ENCODE measurements around the gene ZNF205. TPM values are rescaled to one million over a fixed set of nuclear protein-coding genes. Genes with fewer than 3 reads are reported as not detected.

The ZNF205 gene
- total and polyA plus RNA-seq, 2 experiments from 2014 or later, result 16.6 to 29.1 TPM

- Mint-ChIP-seq H3K4me3 (peak overlapping the region; percentile 84), H3K27ac (no peak overlapping the region), H3K27me3 (ENCODE audit: insufficient read depth, low read depth, poor library complexity) (peaks cover 46% of the 10 kb centered on the region), H3K36me3 (ENCODE audit: low read depth) (peaks cover 6% of the 10 kb centered on the region; the same call in 2 of the 3 replicates), H3K4me1 (peaks cover 2% of the 10 kb centered on the region; the same call in 1 of the 3 replicates), H3K9me3 (peaks cover 14% of the 10 kb centered on the region)
- no peaks in the 10 kb centered on the region for H3K9me2 ChIP-seq (ENCODE audit: insufficient read depth)
- H3K79me2 ChIP-seq (replicated peaks; ENCODE audit: insufficient read depth), result no peaks in the 10 kb centered on the region
- H4K20me1 ChIP-seq (replicated peaks; ENCODE audit: insufficient read depth), result no peaks in the 10 kb centered on the region
- TF ChIP-seq ZNF331 (CRISPR knock-in tag; IDR thresholded peaks at IDR 0.05; ENCODE audit: low read depth) (0 out of 2 replicates have a peak, but pooled peaks have one; percentile 18), JUNB (IDR thresholded peaks at IDR 0.05; ENCODE audit: unreplicated experiment) (no peak), NANOG (IDR thresholded peaks at IDR 0.05; ENCODE audit: borderline replicate concordance) (peak; percentile 32; the same call in 1 of the 2 replicates), CREB1 (CRISPR knock-in tag; IDR thresholded peaks at IDR 0.05; ENCODE audit: low read depth) (peak; percentile 53), ZNF114 (CRISPR knock-in tag; IDR thresholded peaks at IDR 0.05) (no peak), REST (IDR thresholded peaks at IDR 0.05; ENCODE audit: unreplicated experiment) (no peak)
- H3K4me1 ChIP-seq (ENCODE audit: insufficient read depth), result no peaks in the 10 kb centered on the region
- no peaks in the 10 kb centered on the region for H3K36me3 ChIP-seq (ENCODE audit: insufficient read depth)
- peak overlapping the region; percentile 80 for H2AFZ ChIP-seq
- peak overlapping the region; percentile 99 for H3K4me2 ChIP-seq
- H3K4me3 ChIP-seq, result peak overlapping the region; percentile 62
- DNase-seq (ENCODE audit: low spot score), result peak; percentile 92
- peaks cover 9% of the 10 kb centered on the region for H3K27me3 ChIP-seq (ENCODE audit: insufficient read depth)
- H3F3A ChIP-seq (replicated peaks; ENCODE audit: low read depth), result peaks cover 29% of the 10 kb centered on the region
- ATAC-seq, result peak; percentile 31
- no peak overlapping the region for H3K27ac ChIP-seq (ENCODE audit: low read depth)
Observed at GRCh38 chr16:3157229-3158025, 45.0 kb downstream of the ZNF205 start.

- H4K20me1 ChIP-seq (replicated peaks; ENCODE audit: insufficient read depth), result no peaks in the 10 kb centered on the region
- peak overlapping the region; percentile 80 for H2AFZ ChIP-seq
- Mint-ChIP-seq H3K4me3 (peak overlapping the region; percentile 84), H3K4me1 (peaks cover 2% of the 10 kb centered on the region; the same call in 1 of the 3 replicates), H3K9me3 (peaks cover 10% of the 10 kb centered on the region; the same call in 2 of the 3 replicates), H3K27me3 (ENCODE audit: insufficient read depth, low read depth, poor library complexity) (peaks cover 41% of the 10 kb centered on the region), H3K27ac (no peak overlapping the region), H3K36me3 (ENCODE audit: low read depth) (peaks cover 2% of the 10 kb centered on the region; the same call in 1 of the 3 replicates)
- H3K27me3 ChIP-seq (ENCODE audit: insufficient read depth), result peaks cover 9% of the 10 kb centered on the region
- H3K36me3 ChIP-seq (ENCODE audit: insufficient read depth), result no peaks in the 10 kb centered on the region
- no peak overlapping the region for H3K27ac ChIP-seq (ENCODE audit: low read depth)
- ATAC-seq (peak; percentile 22), DNase-seq (ENCODE audit: low spot score) (peak; percentile 47)
- H3F3A ChIP-seq (replicated peaks; ENCODE audit: low read depth), result peaks cover 28% of the 10 kb centered on the region
- no peaks in the 10 kb centered on the region for H3K9me2 ChIP-seq (ENCODE audit: insufficient read depth)
- H3K4me1 ChIP-seq (ENCODE audit: insufficient read depth), result no peaks in the 10 kb centered on the region
- peak overlapping the region; percentile 99 for H3K4me2 ChIP-seq
- H3K79me2 ChIP-seq (replicated peaks; ENCODE audit: insufficient read depth), result no peaks in the 10 kb centered on the region
- H3K4me3 ChIP-seq, result peak overlapping the region; percentile 62
- TF ChIP-seq ZNF462 (CRISPR knock-in tag; IDR thresholded peaks at IDR 0.05), result no peak
- no peak for TF ChIP-seq JUNB (IDR thresholded peaks at IDR 0.05; ENCODE audit: unreplicated experiment)
- TF ChIP-seq ZNF331 (CRISPR knock-in tag; IDR thresholded peaks at IDR 0.05; ENCODE audit: low read depth), result no peak
- no peak for TF ChIP-seq EZH2phosphoT487 (IDR thresholded peaks at IDR 0.05; ENCODE audit: unreplicated experiment)
Observed at GRCh38 chr16:3158026-3158509, 45.7 kb downstream of the ZNF205 start.
